Right lobe of liver (tissue), 4 donors: ENCODE results near the gene EEF1AKMT3.
"Not testable (repeated sequence)": the region's sequence is repeated elsewhere in the genome, so short reads cannot be mapped to it uniquely, and the experiment has no call there.

ENCODE experiments used
- CTCF ChIP-seq, 4 donors: fragments of 200-600 bp in 3 of 4; fragments of 450-650 bp in 1 of 4; IDR thresholded peaks; one replicate each; pipeline versions ENCODE4 v1.5.1 to v1.8.0; 2016 to 2022; ENCODE audit warnings: antibody characterized with exemption in 4 of 4, mild to moderate bottlenecking in 2 of 4
- POLR2A ChIP-seq: fragments of 450-650 bp; IDR thresholded peaks from one replicate; pipeline ENCODE4 v1.6.1; 2017; ENCODE audit warnings: antibody characterized with exemption, mild to moderate bottlenecking
- donor health status: DM: no; HTN: no; CAD: no.
- donor health status: DM: no; HTN: no; CAD: no.
- donor health status: DM: no; HTN: yes; CAD: no.

- not testable (repeated sequence) for TF ChIP-seq CTCF (IDR thresholded peaks at IDR 0.05); POLR2A
These were observed 48.6 kb downstream of the EEF1AKMT3 start for GRCh38 chr12:57821015-57821414.
